DOHH2 (cell line): ENCODE results near the gene ACSL5.

Experiments
- H3F3A ChIP-seq: fragments of 200-600 bp; sonication (generic), shearing (Covaris generic); 2 replicates; pipeline ENCODE4 v1.6.0; 2016; ENCODE audit warnings: antibody characterized with exemption, mild to moderate bottlenecking; ENCODE audit not compliant: control insufficient read depth, insufficient read depth
- H3K27ac ChIP-seq: fragments of 200-600 bp; sonication (generic); 2 replicates; pipeline ENCODE4 v1.5.1; 2014; ENCODE audit warnings: low read depth, mild to moderate bottlenecking, low read length, moderate library complexity
- H3K27me3 ChIP-seq: fragments of 200-600 bp; sonication (generic); 2 replicates; pipeline ENCODE4 v1.6.1; 2014; ENCODE audit warnings: mild to moderate bottlenecking, low read length, mixed read lengths; ENCODE audit not compliant: control insufficient read depth
- H3K36me3 ChIP-seq: fragments of 200-600 bp; sonication (generic); 2 replicates; pipeline ENCODE4 v1.6.1; 2014; ENCODE audit warnings: mild to moderate bottlenecking, low read length, moderate library complexity, mixed read lengths; ENCODE audit not compliant: control insufficient read depth
- H3K4me1 ChIP-seq: fragments of 200-600 bp; sonication (generic); 2 replicates; pipeline ENCODE4 v1.6.1; 2014; ENCODE audit warnings: mild to moderate bottlenecking, low read length, mixed read lengths; ENCODE audit not compliant: control insufficient read depth
- H3K4me2 ChIP-seq: fragments of 200-600 bp; sonication (generic); 2 replicates; pipeline ENCODE4 v1.6.0; 2014; ENCODE audit warnings: mild to moderate bottlenecking, low read length, moderate library complexity
- H3K4me3 ChIP-seq: fragments of 200-600 bp; sonication (generic); 2 replicates; pipeline ENCODE4 v1.5.1; 2014; ENCODE audit warnings: mild to moderate bottlenecking, low read length, mixed read lengths
- H3K79me2 ChIP-seq: fragments of 200-600 bp; sonication (generic); 2 replicates; pipeline ENCODE4 v1.6.1; 2014; ENCODE audit warnings: mild to moderate bottlenecking, low read length, mixed read lengths; ENCODE audit not compliant: control insufficient read depth
- H3K9me2 ChIP-seq: fragments of 200-600 bp; sonication (generic); replicated peaks from 2 replicates; pipeline ENCODE4 v1.6.1; 2014; ENCODE audit warnings: mild to moderate bottlenecking, low read length, mixed read lengths; ENCODE audit not compliant: control insufficient read depth
- H3K9me3 ChIP-seq: fragments of 200-600 bp; sonication (generic); 2 replicates; pipeline ENCODE4 v1.6.1; 2014; ENCODE audit warnings: antibody characterized with exemption, low read length, mixed read lengths; ENCODE audit not compliant: control insufficient read depth, insufficient read depth
- H4K20me1 ChIP-seq: fragments of 200-600 bp; sonication (generic); 2 replicates; pipeline ENCODE4 v1.6.0; 2014; ENCODE audit warnings: low read depth, mild to moderate bottlenecking, antibody characterized with exemption, low read length, moderate library complexity; ENCODE audit not compliant: control insufficient read depth, insufficient read depth
- EZH2phosphoT487 ChIP-seq: fragments of 200-600 bp; sonication (generic); IDR thresholded peaks from 2 replicates; pipeline ENCODE4 v1.6.1; 2017; ENCODE audit warnings: borderline replicate concordance, mild to moderate bottlenecking, antibody characterized with exemption, low read length, moderate library complexity, mixed read lengths
- TF ChIP-seq, protein P1 (sequence below): fragments of 200-600 bp; sonication (generic); IDR thresholded peaks from one replicate; pipeline ENCODE4 v1.5.1; 2014; ENCODE audit warnings: antibody characterized with exemption, mild to moderate bottlenecking, low read depth, low read length; ENCODE audit not compliant: poor library complexity, severe bottlenecking

ACSL5 gene, protein sequence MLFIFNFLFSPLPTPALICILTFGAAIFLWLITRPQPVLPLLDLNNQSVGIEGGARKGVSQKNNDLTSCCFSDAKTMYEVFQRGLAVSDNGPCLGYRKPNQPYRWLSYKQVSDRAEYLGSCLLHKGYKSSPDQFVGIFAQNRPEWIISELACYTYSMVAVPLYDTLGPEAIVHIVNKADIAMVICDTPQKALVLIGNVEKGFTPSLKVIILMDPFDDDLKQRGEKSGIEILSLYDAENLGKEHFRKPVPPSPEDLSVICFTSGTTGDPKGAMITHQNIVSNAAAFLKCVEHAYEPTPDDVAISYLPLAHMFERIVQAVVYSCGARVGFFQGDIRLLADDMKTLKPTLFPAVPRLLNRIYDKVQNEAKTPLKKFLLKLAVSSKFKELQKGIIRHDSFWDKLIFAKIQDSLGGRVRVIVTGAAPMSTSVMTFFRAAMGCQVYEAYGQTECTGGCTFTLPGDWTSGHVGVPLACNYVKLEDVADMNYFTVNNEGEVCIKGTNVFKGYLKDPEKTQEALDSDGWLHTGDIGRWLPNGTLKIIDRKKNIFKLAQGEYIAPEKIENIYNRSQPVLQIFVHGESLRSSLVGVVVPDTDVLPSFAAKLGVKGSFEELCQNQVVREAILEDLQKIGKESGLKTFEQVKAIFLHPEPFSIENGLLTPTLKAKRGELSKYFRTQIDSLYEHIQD

DNA sequence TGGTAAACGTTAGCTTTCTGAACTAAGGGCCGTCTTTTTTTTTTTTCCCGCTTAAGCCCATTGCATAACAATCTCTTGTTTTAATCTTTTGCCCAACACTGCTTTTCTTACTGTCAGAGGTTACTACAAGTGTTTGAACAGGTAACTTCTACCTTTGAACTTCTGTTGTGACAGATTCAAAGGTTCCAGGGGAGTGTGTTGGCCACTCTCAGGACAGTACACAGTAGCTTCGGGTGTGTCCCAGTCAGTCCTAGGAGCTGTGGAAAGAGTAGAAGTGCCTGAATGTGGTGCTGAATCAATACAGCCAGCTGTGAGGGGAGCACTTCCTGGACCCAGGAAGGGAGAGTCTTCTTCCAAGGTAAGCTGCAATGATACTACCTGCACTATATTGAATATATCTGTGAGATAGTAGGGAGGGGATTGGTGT is at the start of gene ACSL5:
TSS of gene ACSL5 (plus strand) at position 205 of the 427 bp plus-strand sequence. CDS start 20,831 bp downstream, outside the sequence.
- Histone ChIP-seq H3K9me2 (no peaks in the 10 kb centered on the region), H3F3A (no peaks in the 10 kb centered on the region), H3K4me2 (peak within 1 kb of the TSS; percentile 93), H3K4me1 (peaks cover 26% of the 10 kb centered on the region), H4K20me1 (no peaks in the 10 kb centered on the region), H3K27me3 (no peaks in the 10 kb centered on the region), H3K9me3 (no peaks in the 10 kb centered on the region), H3K4me3 (peak within 1 kb of the TSS; percentile 78; the same call in 1 of the 2 replicates), H3K79me2 (peaks cover 24% of the 10 kb centered on the region), H3K27ac (no peak within 1 kb of the TSS), H3K36me3 (no peaks in the 10 kb centered on the region)
- TF ChIP-seq EZH2phosphoT487, result no peak
- TF ChIP-seq, protein P1, sequence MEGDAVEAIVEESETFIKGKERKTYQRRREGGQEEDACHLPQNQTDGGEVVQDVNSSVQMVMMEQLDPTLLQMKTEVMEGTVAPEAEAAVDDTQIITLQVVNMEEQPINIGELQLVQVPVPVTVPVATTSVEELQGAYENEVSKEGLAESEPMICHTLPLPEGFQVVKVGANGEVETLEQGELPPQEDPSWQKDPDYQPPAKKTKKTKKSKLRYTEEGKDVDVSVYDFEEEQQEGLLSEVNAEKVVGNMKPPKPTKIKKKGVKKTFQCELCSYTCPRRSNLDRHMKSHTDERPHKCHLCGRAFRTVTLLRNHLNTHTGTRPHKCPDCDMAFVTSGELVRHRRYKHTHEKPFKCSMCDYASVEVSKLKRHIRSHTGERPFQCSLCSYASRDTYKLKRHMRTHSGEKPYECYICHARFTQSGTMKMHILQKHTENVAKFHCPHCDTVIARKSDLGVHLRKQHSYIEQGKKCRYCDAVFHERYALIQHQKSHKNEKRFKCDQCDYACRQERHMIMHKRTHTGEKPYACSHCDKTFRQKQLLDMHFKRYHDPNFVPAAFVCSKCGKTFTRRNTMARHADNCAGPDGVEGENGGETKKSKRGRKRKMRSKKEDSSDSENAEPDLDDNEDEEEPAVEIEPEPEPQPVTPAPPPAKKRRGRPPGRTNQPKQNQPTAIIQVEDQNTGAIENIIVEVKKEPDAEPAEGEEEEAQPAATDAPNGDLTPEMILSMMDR, result no peak

DNA sequence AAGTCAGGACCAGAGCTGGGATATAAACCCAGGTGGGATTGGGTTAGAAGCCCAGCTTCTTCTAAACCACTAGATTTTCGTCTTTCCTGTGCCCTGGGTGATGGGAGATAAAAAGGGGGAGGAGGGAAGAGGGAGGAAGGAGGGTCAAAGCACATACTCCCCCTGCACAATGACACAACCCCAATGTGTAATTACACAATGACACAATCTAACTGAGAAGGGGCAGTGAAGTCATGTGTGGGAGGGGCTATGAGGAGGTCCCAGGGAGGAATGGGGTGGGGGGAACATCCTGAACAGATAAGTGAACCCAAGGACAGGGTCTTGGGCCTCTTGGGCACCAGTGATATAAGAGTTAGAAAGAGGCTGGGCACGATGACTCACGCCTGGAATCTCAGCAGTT is 46.2 kb upstream of the ACSL5 start:
- TF ChIP-seq, protein P1, result no peak
- TF ChIP-seq EZH2phosphoT487, result no peak
- H3K36me3 ChIP-seq, result no peaks in the 10 kb centered on the region
- H3K9me2 ChIP-seq, result no peaks in the 10 kb centered on the region
- no peaks in the 10 kb centered on the region for H4K20me1 ChIP-seq
- H3K4me3 ChIP-seq, result no peak overlapping the region
- H3K27me3 ChIP-seq, result peaks cover 5% of the 10 kb centered on the region; the same call in 1 of the 2 replicates
- no peaks in the 10 kb centered on the region for H3K4me1 ChIP-seq
- no peak overlapping the region for H3K27ac ChIP-seq
- no peaks in the 10 kb centered on the region for H3F3A ChIP-seq
- no peaks in the 10 kb centered on the region for H3K79me2 ChIP-seq
- H3K9me3 ChIP-seq, result no peaks in the 10 kb centered on the region
- H3K4me2 ChIP-seq, result no peak overlapping the region

DNA sequence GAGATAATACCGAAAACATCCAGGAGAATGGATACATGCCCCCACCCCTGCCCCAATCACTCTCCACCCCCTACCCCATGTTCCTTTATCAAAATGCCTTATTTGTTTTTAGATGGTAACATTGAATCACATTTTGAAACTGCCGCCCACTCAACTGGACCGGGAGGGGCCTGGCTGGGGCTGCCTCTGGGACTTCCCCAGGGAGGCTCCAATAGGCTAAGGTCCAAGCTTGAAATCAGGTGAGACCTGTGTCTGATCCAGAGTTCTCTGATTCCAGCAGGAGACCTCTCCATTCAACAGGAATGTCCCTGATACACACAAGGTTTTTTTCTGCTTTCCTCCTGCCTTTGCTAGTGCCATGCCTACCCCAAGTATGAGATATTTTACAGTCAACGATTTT is 43.8 kb upstream of the ACSL5 start:
- H4K20me1 ChIP-seq, result no peaks in the 10 kb centered on the region

More for the DNA sequence above, 43.8 kb upstream of the ACSL5 start:
- Histone ChIP-seq H3F3A (no peaks in the 10 kb centered on the region), H3K9me3 (no peaks in the 10 kb centered on the region), H3K4me3 (no peak overlapping the region), H3K36me3 (no peaks in the 10 kb centered on the region), H3K9me2 (no peaks in the 10 kb centered on the region), H3K4me2 (no peak overlapping the region), H3K27me3 (peaks cover 12% of the 10 kb centered on the region), H3K4me1 (no peaks in the 10 kb centered on the region), H3K27ac (no peak overlapping the region), H3K79me2 (no peaks in the 10 kb centered on the region)
- TF ChIP-seq, protein P1, result no peak
- TF ChIP-seq EZH2phosphoT487, result no peak
